ENCODE measurements around the gene AFF3. TPM values are rescaled to one million over a fixed set of nuclear protein-coding genes. Genes with fewer than 3 reads are reported as not detected.

AFF3 gene
- total RNA-seq, 1 donor from 2014 or later: 44.6 TPM

GRCh38 chr2:99634234-99634633 is 508.2 kb downstream of the AFF3 start:
- intact Hi-C loops (cut with DNase I): no loop called here
- Histone ChIP-seq H3K27me3 (no peaks in the 10 kb centered on the region), H3K27ac (no peak overlapping the region), H3K4me1 (peaks cover 8% of the 10 kb centered on the region), H3K4me3 (no peak overlapping the region), H3K9me3 (no peaks in the 10 kb centered on the region), H3K36me3 (no peaks in the 10 kb centered on the region)
- DNase-seq (no peak), ATAC-seq (no peak)
- TF ChIP-seq CTCF (IDR thresholded peaks at IDR 0.05): no peak

DNA sequence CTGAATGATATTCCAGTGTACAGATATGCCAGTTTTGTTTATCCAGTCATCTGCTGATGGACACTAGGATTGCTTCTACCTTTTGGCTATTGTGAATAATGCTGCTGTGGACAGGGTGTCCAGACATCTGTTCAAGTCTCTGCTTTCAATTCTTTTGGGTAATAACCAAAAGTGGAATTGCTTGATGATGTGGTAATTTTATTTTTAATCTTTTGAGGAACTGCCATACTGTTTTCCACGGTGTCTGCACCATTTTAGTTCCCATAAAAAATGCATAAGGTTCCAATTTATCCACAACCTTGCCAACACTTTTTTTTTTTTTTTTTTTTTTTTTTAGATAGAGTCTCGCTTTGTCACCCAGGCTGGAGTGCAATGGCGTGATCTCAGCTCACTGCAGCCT is 510.7 kb downstream of the AFF3 start:
- Histone ChIP-seq H3K27me3 (no peaks in the 10 kb centered on the region), H3K4me3 (no peak overlapping the region), H3K9me3 (no peaks in the 10 kb centered on the region), H3K4me1 (peaks cover 6% of the 10 kb centered on the region), H3K27ac (no peak overlapping the region), H3K36me3 (no peaks in the 10 kb centered on the region)
- DNase-seq (no peak), ATAC-seq (no peak)
- no peak for TF ChIP-seq CTCF (IDR thresholded peaks at IDR 0.05)
- intact Hi-C loops (cut with DNase I): no loop called here

GRCh38 chr2:99629320-99629719 is 513.1 kb downstream of the AFF3 start:
- intact Hi-C loops (cut with DNase I): no loop called here
- Histone ChIP-seq H3K27ac (no peak overlapping the region), H3K36me3 (no peaks in the 10 kb centered on the region), H3K9me3 (no peaks in the 10 kb centered on the region), H3K4me1 (no peaks in the 10 kb centered on the region), H3K4me3 (no peak overlapping the region), H3K27me3 (no peaks in the 10 kb centered on the region)
- no peak for TF ChIP-seq CTCF (IDR thresholded peaks at IDR 0.05)
- no peak for ATAC-seq
- DNase-seq: no peak

DNA sequence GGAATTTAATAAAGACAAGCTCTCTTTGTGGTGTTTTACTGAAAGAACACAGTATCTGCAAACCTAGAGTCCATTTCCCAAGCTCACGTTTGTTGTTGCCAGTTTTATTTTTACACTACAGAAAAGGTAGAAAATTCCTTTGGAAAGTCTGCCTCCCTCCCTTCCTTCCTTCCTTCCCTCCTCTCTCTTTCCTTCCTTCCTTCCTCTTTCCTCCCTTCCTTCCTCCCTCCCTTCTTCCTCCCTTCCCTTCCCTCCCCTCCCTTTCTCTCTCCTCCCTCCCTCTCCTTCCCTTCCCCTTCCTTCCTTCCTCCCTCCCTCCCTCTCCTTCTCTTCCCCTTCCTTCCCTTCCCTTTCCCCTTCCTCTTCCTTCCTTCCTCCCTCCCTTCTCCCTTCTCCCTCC is 516.2 kb downstream of the AFF3 start:
- DNase-seq: no peak
- no peak for TF ChIP-seq CTCF (IDR thresholded peaks at IDR 0.05)
- intact Hi-C loops (cut with DNase I): no loop called here
- H3K4me3 ChIP-seq: no peak overlapping the region
- H3K27me3 ChIP-seq: no peaks in the 10 kb centered on the region
- H3K4me1 ChIP-seq: no peaks in the 10 kb centered on the region
- H3K9me3 ChIP-seq: no peaks in the 10 kb centered on the region
- no peak overlapping the region for H3K27ac ChIP-seq
- no peaks in the 10 kb centered on the region for H3K36me3 ChIP-seq
- ATAC-seq: no peak

DNA sequence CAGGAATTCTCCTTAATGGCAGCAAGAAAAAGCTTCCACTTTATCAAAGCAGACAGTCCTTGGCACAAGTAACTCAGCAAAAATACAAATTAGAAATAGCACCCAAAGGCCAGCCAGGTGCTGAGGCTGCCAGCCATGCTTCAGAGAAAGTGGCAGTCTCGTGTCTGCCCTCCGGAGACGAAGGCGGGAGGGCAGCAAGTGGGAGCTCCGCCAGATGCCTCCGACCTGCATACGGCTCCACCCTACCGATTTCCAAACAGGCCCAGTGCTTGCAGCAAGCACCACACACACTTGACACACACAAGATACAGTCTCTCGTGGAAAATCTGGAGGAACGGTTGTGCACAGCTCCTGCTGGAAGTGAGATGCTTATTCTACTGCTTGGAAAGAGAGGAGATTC is 517.7 kb downstream of the AFF3 start:
- Histone ChIP-seq H3K4me3 (no peak overlapping the region), H3K9me3 (no peaks in the 10 kb centered on the region), H3K27me3 (no peaks in the 10 kb centered on the region), H3K4me1 (no peaks in the 10 kb centered on the region), H3K36me3 (no peaks in the 10 kb centered on the region), H3K27ac (no peak overlapping the region)
- DNase-seq (no peak), ATAC-seq (peak; percentile 58)
- no peak for TF ChIP-seq CTCF (IDR thresholded peaks at IDR 0.05)
- intact Hi-C loops (cut with DNase I): no loop called here

GRCh38 chr2:99623613-99624012 is 518.8 kb downstream of the AFF3 start:
- intact Hi-C loops (cut with DNase I): no loop called here
- H3K27ac ChIP-seq: no peak overlapping the region
- H3K4me1 ChIP-seq: no peaks in the 10 kb centered on the region
- H3K9me3 ChIP-seq: no peaks in the 10 kb centered on the region
- no peak for TF ChIP-seq CTCF (IDR thresholded peaks at IDR 0.05)
- no peaks in the 10 kb centered on the region for H3K27me3 ChIP-seq
- H3K36me3 ChIP-seq: no peaks in the 10 kb centered on the region
- H3K4me3 ChIP-seq: no peak overlapping the region
- DNase-seq (no peak), ATAC-seq (no peak)
